Activated B cell treated with CpG ODN at 0.5 μM for 24 hours (primary cell): ENCODE measurements around the gene CHCHD6. TPM values are rescaled to one million over a fixed set of nuclear protein-coding genes. Genes with fewer than 3 reads are reported as not detected.

Experiments
- ATAC-seq: fragments of 200-7000 bp; cut with Tn5 transposase; one replicate; pipeline ENCODE4 v1.10.0; 2021; ENCODE audit warnings: low read depth, mild to moderate bottlenecking, moderate library complexity
- CTCF ChIA-PET: fragments of 350-600 bp; sonication (Branson Sonifier 250); formaldehyde crosslinking; loops from one replicate; lab custom pipeline; 2021; ENCODE audit warnings: antibody characterized with exemption; lab: Charles Lee
- POLR2A ChIA-PET: fragments of 350-600 bp; sonication (Branson Sonifier 250); formaldehyde crosslinking; loops from one replicate; lab custom pipeline; 2021; ENCODE audit warnings: antibody characterized with exemption; lab: Charles Lee
- DNase-seq: peaks from one replicate; pipeline ENCODE4 v3.0.0; 2022
- H3K27ac Mint-ChIP-seq: one replicate; pipeline ENCODE4 v1.8.0; 2020; ENCODE audit warnings: mixed read lengths
- H3K27me3 Mint-ChIP-seq: one replicate; pipeline ENCODE4 v1.8.0; 2021; ENCODE audit warnings: mixed read lengths
- H3K36me3 Mint-ChIP-seq: one replicate; pipeline ENCODE4 v1.8.0; 2021; ENCODE audit warnings: low read depth, mixed read lengths
- H3K4me1 Mint-ChIP-seq: one replicate; pipeline ENCODE4 v1.8.0; 2021; ENCODE audit warnings: mixed read lengths
- H3K4me3 Mint-ChIP-seq: one replicate; pipeline ENCODE4 v1.8.0; 2020; ENCODE audit warnings: mild to moderate bottlenecking, mixed read lengths
- H3K9me3 Mint-ChIP-seq: one replicate; pipeline ENCODE4 v1.8.0; 2020; ENCODE audit warnings: mixed read lengths
- intact Hi-C: fragments of 100-400 bp; cut with micrococcal nuclease; formaldehyde crosslinking; loops from one replicate; pipeline ENCODE4 v1.15.1; 2024
- total RNA-seq: library from RNA; stranded (reverse); gene quantifications from 2 replicates; pipeline ENCODE4 v1.2.3, GENCODE V29; 2022
- TF ChIP-seq, protein P1 (sequence below): fragments of 200-600 bp; IDR thresholded peaks from one replicate; pipeline ENCODE4 v1.8.0; 2022; ENCODE audit warnings: antibody characterized with exemption, mild to moderate bottlenecking

Gene CHCHD6
- total RNA-seq, 1 donor from 2014 or later: 10.0 TPM

- POLR2A ChIA-PET: interaction anchor here (1.1 to 5.0 kb wide), 2 partner anchors 13 to 14 kb away, joined by 3 to 47 read pairs; no protein-coding TSS in a partner anchor
- DNase-seq: no peak
- intact Hi-C loops: no loop called here
- CTCF ChIA-PET: interaction anchor here (1.0 to 1.5 kb wide), 2 partner anchors 14 kb away, joined by 3 to 5 read pairs; partner anchors contain the start of gene PLXNA1
- Mint-ChIP-seq H3K36me3 (no peaks in the 10 kb centered on the region), H3K27me3 (peaks cover 16% of the 10 kb centered on the region), H3K4me3 (no peak overlapping the region), H3K4me1 (peaks cover 15% of the 10 kb centered on the region), H3K27ac (no peak overlapping the region), H3K9me3 (no peaks in the 10 kb centered on the region)
- no peak for ATAC-seq
- TF ChIP-seq, protein P1, sequence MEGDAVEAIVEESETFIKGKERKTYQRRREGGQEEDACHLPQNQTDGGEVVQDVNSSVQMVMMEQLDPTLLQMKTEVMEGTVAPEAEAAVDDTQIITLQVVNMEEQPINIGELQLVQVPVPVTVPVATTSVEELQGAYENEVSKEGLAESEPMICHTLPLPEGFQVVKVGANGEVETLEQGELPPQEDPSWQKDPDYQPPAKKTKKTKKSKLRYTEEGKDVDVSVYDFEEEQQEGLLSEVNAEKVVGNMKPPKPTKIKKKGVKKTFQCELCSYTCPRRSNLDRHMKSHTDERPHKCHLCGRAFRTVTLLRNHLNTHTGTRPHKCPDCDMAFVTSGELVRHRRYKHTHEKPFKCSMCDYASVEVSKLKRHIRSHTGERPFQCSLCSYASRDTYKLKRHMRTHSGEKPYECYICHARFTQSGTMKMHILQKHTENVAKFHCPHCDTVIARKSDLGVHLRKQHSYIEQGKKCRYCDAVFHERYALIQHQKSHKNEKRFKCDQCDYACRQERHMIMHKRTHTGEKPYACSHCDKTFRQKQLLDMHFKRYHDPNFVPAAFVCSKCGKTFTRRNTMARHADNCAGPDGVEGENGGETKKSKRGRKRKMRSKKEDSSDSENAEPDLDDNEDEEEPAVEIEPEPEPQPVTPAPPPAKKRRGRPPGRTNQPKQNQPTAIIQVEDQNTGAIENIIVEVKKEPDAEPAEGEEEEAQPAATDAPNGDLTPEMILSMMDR: no peak
These were observed 264.7 kb downstream of the CHCHD6 start for GRCh38 chr3:126968391-126969390.

- Mint-ChIP-seq H3K4me1 (peaks cover 15% of the 10 kb centered on the region), H3K27me3 (peaks cover 18% of the 10 kb centered on the region), H3K4me3 (no peak overlapping the region), H3K9me3 (peaks cover 4% of the 10 kb centered on the region), H3K36me3 (no peaks in the 10 kb centered on the region), H3K27ac (no peak overlapping the region)
- ChIA-PET CTCF (interaction anchor here (1.0 to 1.5 kb wide), 2 partner anchors 13 to 15 kb away, joined by 3 to 5 read pairs; partner anchors contain the start of gene PLXNA1), POLR2A (interaction anchor here (0.7 to 5.0 kb wide), 3 partner anchors 8 to 15 kb away, joined by 6 to 47 read pairs (median 20); no protein-coding TSS in a partner anchor)
- no peak for ATAC-seq
- intact Hi-C loops: no loop called here
- no peak for DNase-seq
- TF ChIP-seq, protein P1: no peak
These were observed 265.5 kb downstream of the CHCHD6 start for GRCh38 chr3:126969586-126969985.

DNA sequence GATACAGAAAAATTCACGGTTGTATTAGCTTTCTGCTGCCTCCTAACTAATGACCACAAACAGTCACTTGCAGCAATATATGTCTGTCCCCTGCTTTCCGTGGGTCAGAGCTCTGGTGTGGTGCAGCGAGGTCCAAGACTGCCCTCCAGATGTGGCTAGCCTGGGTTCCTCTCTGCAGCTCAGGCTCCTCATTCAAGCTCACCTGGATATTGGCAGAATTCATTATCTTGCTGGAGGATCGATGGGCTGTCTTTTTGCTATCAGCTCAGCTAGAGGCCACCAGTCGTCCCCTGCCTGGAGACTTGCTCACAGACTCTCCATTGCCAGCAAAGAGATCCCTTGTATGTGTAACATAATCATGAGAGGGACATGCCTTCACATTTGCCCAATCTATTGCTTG is 266.1 kb downstream of the CHCHD6 start:
- peaks cover 15% of the 10 kb centered on the region for H3K4me1 Mint-ChIP-seq
- peaks cover 19% of the 10 kb centered on the region for H3K27me3 Mint-ChIP-seq
- ATAC-seq (no peak), DNase-seq (no peak)
- H3K36me3 Mint-ChIP-seq: peaks cover 2% of the 10 kb centered on the region
- no peak overlapping the region for H3K27ac Mint-ChIP-seq
- CTCF ChIA-PET: interaction anchor here (1.0 to 1.5 kb wide), 3 partner anchors 9 to 15 kb away, joined by 3 to 5 read pairs (median 3); partner anchors contain the start of gene PLXNA1
- no peak overlapping the region for H3K4me3 Mint-ChIP-seq
- TF ChIP-seq, protein P1: no peak
- POLR2A ChIA-PET: interaction anchor here (0.7 to 5.0 kb wide), 3 partner anchors 8 to 15 kb away, joined by 6 to 47 read pairs (median 20); no protein-coding TSS in a partner anchor
- intact Hi-C loops: no loop called here
- H3K9me3 Mint-ChIP-seq: peaks cover 9% of the 10 kb centered on the region

GRCh38 chr3:126970921-126971320 is 266.9 kb downstream of the CHCHD6 start:
- CTCF ChIA-PET: interaction anchor here (1.2 to 1.6 kb wide), 2 partner anchors 8 to 218 kb away, joined by 3 to 6 read pairs; no protein-coding TSS in a partner anchor

More at GRCh38 chr3:126970921-126971320, 266.9 kb downstream of the CHCHD6 start:
- peaks cover 3% of the 10 kb centered on the region for H3K36me3 Mint-ChIP-seq
- peaks cover 15% of the 10 kb centered on the region for H3K4me1 Mint-ChIP-seq
- POLR2A ChIA-PET: interaction anchor here (3.0 to 5.0 kb wide), 3 partner anchors 9 to 16 kb away, joined by 20 to 47 read pairs (median 25); partner anchors contain the start of gene PLXNA1
- H3K27ac Mint-ChIP-seq: no peak overlapping the region
- H3K27me3 Mint-ChIP-seq: peaks cover 19% of the 10 kb centered on the region
- ATAC-seq (no peak), DNase-seq (no peak)
- H3K9me3 Mint-ChIP-seq: peaks cover 13% of the 10 kb centered on the region
- intact Hi-C loops: no loop called here
- TF ChIP-seq, protein P1: no peak
- no peak overlapping the region for H3K4me3 Mint-ChIP-seq
